Endometrium (tissue), 2 donors: ENCODE results near the gene PTCH2.
"Not testable (repeated sequence)": the region's sequence is repeated elsewhere in the genome, so short reads cannot be mapped to it uniquely, and the experiment has no call there.

ENCODE experiments used
- FAIRE-seq: peaks from 2 replicates; lab custom pipeline; 2012; peaks lifted over from hg19 to GRCh38; lab: Jason Lieb, UNC
- donor health status: control.
- donor health status: control.

PTCH2 gene

GRCh38 chr1:44819608-44820327 lies 23.3 kb downstream of the PTCH2 start:
- peak; percentile 96 for FAIRE-seq

GRCh38 chr1:44819196-44819607 lies 23.9 kb downstream of the PTCH2 start:
- FAIRE-seq = no peak

- no peak for FAIRE-seq
Observed at GRCh38 chr1:44817771-44818495, 25.1 kb downstream of the PTCH2 start.

- FAIRE-seq = no peak
Observed at GRCh38 chr1:44817307-44817706, 25.7 kb downstream of the PTCH2 start.

GRCh38 chr1:44815926-44816325 lies 27.1 kb downstream of the PTCH2 start:
- not testable (repeated sequence) for FAIRE-seq

GRCh38 chr1:44812822-44813543 lies 30.1 kb downstream of the PTCH2 start:
- FAIRE-seq = no peak

- no peak for FAIRE-seq
Observed at GRCh38 chr1:44811234-44811633, 31.8 kb downstream of the PTCH2 start.

- FAIRE-seq = not testable (repeated sequence)
Observed at GRCh38 chr1:44810762-44811105, 32.3 kb downstream of the PTCH2 start.

GRCh38 chr1:44810101-44810761 lies 32.8 kb downstream of the PTCH2 start:
- FAIRE-seq = no peak

GRCh38 chr1:44808938-44809917 lies 33.8 kb downstream of the PTCH2 start:
- no peak for FAIRE-seq

GRCh38 chr1:44808063-44808937 lies 34.8 kb downstream of the PTCH2 start, which contains the start of gene BTBD19:
TSS of gene BTBD19 (plus strand) at chr1:44808523. CDS start at chr1:44808821, 298 bp downstream.
- FAIRE-seq = no peak

- peak; percentile 75 for FAIRE-seq
Observed at GRCh38 chr1:44807364-44808062, 35.5 kb downstream of the PTCH2 start.

GRCh38 chr1:44806704-44807363 lies 36.2 kb downstream of the PTCH2 start, which contains the start of gene DYNLT4:
TSS of gene DYNLT4 (minus strand) at chr1:44807351. CDS start at chr1:44806668, 683 bp downstream.
- FAIRE-seq = no peak

- no peak for FAIRE-seq
Observed at GRCh38 chr1:44806025-44806703, 36.9 kb downstream of the PTCH2 start.

GRCh38 chr1:44805311-44806024 lies 37.6 kb downstream of the PTCH2 start:
- no peak for FAIRE-seq

GRCh38 chr1:44803312-44804095 lies 39.5 kb downstream of the PTCH2 start:
- FAIRE-seq = no peak

GRCh38 chr1:44803062-44803311 lies 40.1 kb downstream of the PTCH2 start:
- FAIRE-seq = no peak
